GM23338 (cell line): ENCODE measurements around the gene TLR6. TPM values are rescaled to one million over a fixed set of nuclear protein-coding genes. Genes with fewer than 3 reads are reported as not detected.

Experiments
- ATAC-seq: fragments of 200-7000 bp; cut with Tn5 transposase; 3 replicates; pipeline ENCODE4 v1.9.1; 2020
- DNase-seq: peaks from one replicate; pipeline ENCODE4 v3.0.0-alpha.2; 2015; ENCODE audit warnings: low spot score
- H2AFZ ChIP-seq: fragments of 200-600 bp; sonication (generic); 2 replicates; pipeline ENCODE4 v1.8.0; 2016; ENCODE audit warnings: antibody characterized with exemption, mild to moderate bottlenecking, moderate library complexity
- H3F3A ChIP-seq: fragments of 200-600 bp; sonication (generic); replicated peaks from 2 replicates; pipeline ENCODE4 v1.8.0; 2017; ENCODE audit warnings: antibody characterized with exemption, mixed run types, low read depth
- H3K27ac ChIP-seq: fragments of 200-600 bp; sonication (generic); 2 replicates; pipeline ENCODE4 v1.6.1; 2016; ENCODE audit warnings: low read depth
- H3K27me3 ChIP-seq: fragments of 200-600 bp; sonication (generic); 2 replicates; pipeline ENCODE4 v1.8.0; 2016; ENCODE audit warnings: mild to moderate bottlenecking, mixed run types, moderate library complexity; ENCODE audit not compliant: insufficient read depth
- H3K36me3 ChIP-seq: fragments of 200-600 bp; sonication (generic); 2 replicates; pipeline ENCODE4 v1.8.0; 2016; ENCODE audit warnings: mild to moderate bottlenecking; ENCODE audit not compliant: insufficient read depth
- H3K4me1 ChIP-seq: fragments of 200-600 bp; sonication (generic); 2 replicates; pipeline ENCODE4 v1.8.0; 2016; ENCODE audit warnings: mild to moderate bottlenecking, moderate library complexity; ENCODE audit not compliant: insufficient read depth
- H3K4me2 ChIP-seq: fragments of 200-600 bp; sonication (generic); 2 replicates; pipeline ENCODE4 v1.7.1; 2017; ENCODE audit warnings: mixed run types
- H3K4me3 ChIP-seq: fragments of 200-600 bp; sonication (generic); 2 replicates; pipeline ENCODE4 v1.6.1; 2016; ENCODE audit warnings: mixed run types
- H3K79me2 ChIP-seq: fragments of 200-600 bp; sonication (generic); replicated peaks from 2 replicates; pipeline ENCODE4 v1.8.0; 2017; ENCODE audit warnings: mild to moderate bottlenecking; ENCODE audit not compliant: insufficient read depth
- H3K9me2 ChIP-seq: fragments of 200-600 bp; sonication (generic); 2 replicates; pipeline ENCODE4 v1.8.0; 2017; ENCODE audit not compliant: insufficient read depth
- H4K20me1 ChIP-seq: fragments of 200-600 bp; sonication (generic); replicated peaks from 2 replicates; pipeline ENCODE4 v1.8.0; 2017; ENCODE audit warnings: mild to moderate bottlenecking; ENCODE audit not compliant: insufficient read depth
- H3K27ac Mint-ChIP-seq: 2 replicates; pipeline ENCODE4 v1.8.0; 2020; ENCODE audit warnings: inconsistent platforms, mild to moderate bottlenecking, moderate library complexity, mixed read lengths
- H3K27me3 Mint-ChIP-seq: 3 replicates; pipeline ENCODE4 v1.8.0; 2022; ENCODE audit warnings: low read depth, mild to moderate bottlenecking, moderate library complexity, mixed read lengths, inconsistent platforms; ENCODE audit not compliant: insufficient read depth, poor library complexity
- H3K36me3 Mint-ChIP-seq: 3 replicates; pipeline ENCODE4 v1.8.0; 2021; ENCODE audit warnings: low read depth, mild to moderate bottlenecking, inconsistent platforms, moderate library complexity, mixed read lengths
- H3K4me1 Mint-ChIP-seq: 3 replicates; pipeline ENCODE4 v1.8.0; 2020; ENCODE audit warnings: mild to moderate bottlenecking, inconsistent platforms, mixed read lengths
- H3K4me3 Mint-ChIP-seq: 3 replicates; pipeline ENCODE4 v1.8.0; 2021; ENCODE audit warnings: moderate library complexity, mild to moderate bottlenecking, inconsistent platforms, mixed read lengths
- H3K9me3 Mint-ChIP-seq: 3 replicates; pipeline ENCODE4 v1.8.0; 2020; ENCODE audit warnings: moderate library complexity, mild to moderate bottlenecking, inconsistent platforms, mixed read lengths
- CREB1 ChIP-seq: fragments of 250-450 bp; sonication (Bioruptor Pico); IDR thresholded peaks from 2 replicates; pipeline ENCODE4 v1.5.0; 2020; ENCODE audit warnings: low read depth, mild to moderate bottlenecking, moderate library complexity
- CTCF ChIP-seq, 2 experiments: fragments of 200-600 bp in 1 of 2; sonication (generic) in 1 of 2; conservative IDR thresholded peaks; 2 replicates each; pipeline versions ENCODE4 v1.5.1 to v1.6.1; 2016 to 2017; ENCODE audit warnings: antibody characterized with exemption in 2 of 2, low read depth in 2 of 2, mild to moderate bottlenecking in 2 of 2, moderate library complexity in 1 of 2
- ETS1 ChIP-seq: IDR thresholded peaks from 2 replicates; pipeline ENCODE4 v1.6.1; 2016; ENCODE audit warnings: antibody characterized with exemption
- EZH2 ChIP-seq: fragments of 200-600 bp; sonication (generic); IDR thresholded peaks from one replicate; pipeline ENCODE4 v1.8.0; 2017; ENCODE audit warnings: antibody characterized with exemption, mild to moderate bottlenecking, low read depth; ENCODE audit not compliant: unreplicated experiment
- EZH2phosphoT487 ChIP-seq: fragments of 200-600 bp; sonication (generic); IDR thresholded peaks from one replicate; pipeline ENCODE4 v1.8.1; 2018; ENCODE audit warnings: antibody characterized with exemption; ENCODE audit not compliant: unreplicated experiment
- JUNB ChIP-seq: IDR thresholded peaks from one replicate; pipeline ENCODE4 v1.6.1; 2016; ENCODE audit warnings: antibody characterized with exemption; ENCODE audit not compliant: unreplicated experiment
- NANOG ChIP-seq: IDR thresholded peaks from 2 replicates; pipeline ENCODE4 v1.6.1; 2016; ENCODE audit warnings: antibody characterized with exemption, borderline replicate concordance
- POLR2AphosphoS5 ChIP-seq: IDR thresholded peaks from 2 replicates; pipeline ENCODE4 v1.6.1; 2016; ENCODE audit warnings: antibody characterized with exemption, low read depth
- REST ChIP-seq: IDR thresholded peaks from one replicate; pipeline ENCODE4 v1.6.1; 2018; ENCODE audit warnings: antibody characterized with exemption; ENCODE audit not compliant: unreplicated experiment
- STAT1 ChIP-seq: IDR thresholded peaks from one replicate; pipeline ENCODE4 v1.6.1; 2016; ENCODE audit warnings: antibody characterized with exemption; ENCODE audit not compliant: unreplicated experiment
- ZNF114 ChIP-seq: fragments of 250-450 bp; sonication (Bioruptor Pico); IDR thresholded peaks from 2 replicates; pipeline ENCODE4 v1.5.0; 2020; ENCODE audit warnings: mild to moderate bottlenecking, moderate library complexity
- ZNF462 ChIP-seq: fragments of 250-450 bp; sonication (Bioruptor Pico); IDR thresholded peaks from 2 replicates; pipeline ENCODE4 v1.5.0; 2020; ENCODE audit warnings: mild to moderate bottlenecking, moderate library complexity
- polyA plus RNA-seq: library from polyadenylated mRNA; unstranded; fragments of >200 nt; fragmentation: Nextera tagmentation; extraction: Ambion mirVana; gene quantifications from 2 replicates; pipeline ENCODE4 v1.2.1, GENCODE V29; 2016
- total RNA-seq: library from RNA; depleted of rRNA; stranded (reverse); fragments of >200 nt; shearing (Covaris generic); gene quantifications from 2 replicates; pipeline ENCODE4 v1.2.3, GENCODE V29; 2014

The TLR6 gene
- total and polyA plus RNA-seq, 2 experiments from 2014 or later, result 0.14 TPM; not detected in 1

GRCh38 chr4:38855466-38855865 is 1.2 kb downstream of the TLR6 start (continued):
- TF ChIP-seq ETS1 (no peak), REST (no peak)

GRCh38 chr4:38846015-38846414 is 10.6 kb downstream of the TLR6 start:
- Histone ChIP-seq H3K4me3 (no peak overlapping the region), H3K36me3 (no peaks in the 10 kb centered on the region; the same call in 1 of the 2 replicates), H3F3A (no peaks in the 10 kb centered on the region), H3K9me2 (no peaks in the 10 kb centered on the region), H3K27me3 (no peaks in the 10 kb centered on the region), H3K4me2 (no peak overlapping the region), H3K79me2 (no peaks in the 10 kb centered on the region), H4K20me1 (no peaks in the 10 kb centered on the region), H3K4me1 (no peaks in the 10 kb centered on the region), H2AFZ (no peak overlapping the region), H3K27ac (no peak overlapping the region)
- Mint-ChIP-seq H3K4me1 (peaks cover 8% of the 10 kb centered on the region; the same call in 2 of the 3 replicates), H3K4me3 (no peak overlapping the region), H3K27ac (no peak overlapping the region), H3K27me3 (peaks cover 3% of the 10 kb centered on the region), H3K36me3 (peaks cover 14% of the 10 kb centered on the region; the same call in 2 of the 3 replicates), H3K9me3 (peaks cover 36% of the 10 kb centered on the region)
- ATAC-seq, result no peak
- DNase-seq, result no peak
- TF ChIP-seq STAT1 (no peak), ZNF114 (CRISPR knock-in tag) (no peak), ZNF462 (CRISPR knock-in tag) (no peak), EZH2phosphoT487 (no peak), CTCF (conservative IDR thresholded peaks at IDR 0.05; ENCODE audit: low read depth in 2 of 2) (no peak), JUNB (no peak), CREB1 (CRISPR knock-in tag) (no peak), POLR2AphosphoS5 (no peak), NANOG (no peak), EZH2 (no peak), ETS1 (no peak)
